Body of pancreas (tissue), 4 donors: Measurements from ENCODE around the gene ABHD17A.

Experiments
- POLR2A ChIP-seq, 3 donors: fragments of 450-650 bp; IDR thresholded peaks; one replicate each; pipeline ENCODE4 v1.6.1; 2016; ENCODE audit warnings: antibody characterized with exemption in 3 of 3, mild to moderate bottlenecking in 2 of 3
- TF ChIP-seq, protein P1 (sequence below), 7 experiments: fragments of 450-650 bp in 4 of 7; fragments of 200-600 bp in 3 of 7; sonication (generic) in 3 of 7; IDR thresholded peaks; one replicate each; pipeline ENCODE4 v1.5.1; 2016 to 2019; ENCODE audit warnings: antibody characterized with exemption in 7 of 7

DNA sequence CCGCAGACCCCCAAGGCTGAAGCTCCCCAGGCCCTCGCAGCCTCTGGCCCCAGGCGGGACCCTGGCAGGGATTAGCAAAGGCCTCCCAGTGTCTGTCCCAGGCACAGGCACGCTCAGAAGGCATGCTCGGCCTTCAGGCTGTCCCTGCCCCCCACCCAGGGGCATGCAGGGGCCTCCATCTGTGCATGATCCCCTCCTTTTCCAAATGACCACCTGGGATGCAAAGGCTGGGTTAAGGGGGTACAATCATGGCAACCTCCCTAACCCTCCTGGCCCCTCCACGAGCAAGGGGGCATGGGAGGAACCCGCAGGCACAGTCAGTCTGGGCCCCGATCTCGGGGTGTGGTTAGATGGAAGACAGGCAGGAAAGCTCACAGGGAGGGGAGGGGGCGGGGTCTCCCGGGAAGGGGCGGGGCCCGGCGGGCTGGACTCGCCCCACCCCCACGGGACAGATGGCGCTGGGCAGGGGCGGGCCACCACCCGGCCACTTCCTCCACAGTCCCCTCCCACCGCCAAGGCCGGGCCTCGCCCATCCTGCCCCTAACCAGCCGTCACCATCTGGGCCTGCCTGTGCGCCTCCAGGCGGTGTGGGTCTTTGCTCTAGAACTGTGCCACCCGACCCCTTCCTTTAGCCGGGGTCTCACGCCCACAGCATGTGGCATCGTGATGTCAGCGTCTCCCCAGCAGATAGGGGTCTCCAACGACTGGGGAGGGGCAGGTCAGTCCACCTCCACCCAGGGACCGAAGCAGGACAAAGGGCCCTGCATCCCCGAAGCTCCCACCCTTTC is 30.1 kb downstream of the ABHD17A start:
- TF ChIP-seq, protein P1, sequence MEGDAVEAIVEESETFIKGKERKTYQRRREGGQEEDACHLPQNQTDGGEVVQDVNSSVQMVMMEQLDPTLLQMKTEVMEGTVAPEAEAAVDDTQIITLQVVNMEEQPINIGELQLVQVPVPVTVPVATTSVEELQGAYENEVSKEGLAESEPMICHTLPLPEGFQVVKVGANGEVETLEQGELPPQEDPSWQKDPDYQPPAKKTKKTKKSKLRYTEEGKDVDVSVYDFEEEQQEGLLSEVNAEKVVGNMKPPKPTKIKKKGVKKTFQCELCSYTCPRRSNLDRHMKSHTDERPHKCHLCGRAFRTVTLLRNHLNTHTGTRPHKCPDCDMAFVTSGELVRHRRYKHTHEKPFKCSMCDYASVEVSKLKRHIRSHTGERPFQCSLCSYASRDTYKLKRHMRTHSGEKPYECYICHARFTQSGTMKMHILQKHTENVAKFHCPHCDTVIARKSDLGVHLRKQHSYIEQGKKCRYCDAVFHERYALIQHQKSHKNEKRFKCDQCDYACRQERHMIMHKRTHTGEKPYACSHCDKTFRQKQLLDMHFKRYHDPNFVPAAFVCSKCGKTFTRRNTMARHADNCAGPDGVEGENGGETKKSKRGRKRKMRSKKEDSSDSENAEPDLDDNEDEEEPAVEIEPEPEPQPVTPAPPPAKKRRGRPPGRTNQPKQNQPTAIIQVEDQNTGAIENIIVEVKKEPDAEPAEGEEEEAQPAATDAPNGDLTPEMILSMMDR (IDR thresholded peaks at IDR 0.05), result no peak
- peak in 2 of 3 donors; percentile 41 to 67 for TF ChIP-seq POLR2A (IDR thresholded peaks at IDR 0.05)
